ENCODE results near the gene KIR2DL3.
"Not testable (repeated sequence)": the region's sequence is repeated elsewhere in the genome, so short reads cannot be mapped to it uniquely, and the experiment has no call there.

The KIR2DL3 gene
- 0 to 0.05 (median 0) reads per million in 3 experiments for total RNA-seq

DNA sequence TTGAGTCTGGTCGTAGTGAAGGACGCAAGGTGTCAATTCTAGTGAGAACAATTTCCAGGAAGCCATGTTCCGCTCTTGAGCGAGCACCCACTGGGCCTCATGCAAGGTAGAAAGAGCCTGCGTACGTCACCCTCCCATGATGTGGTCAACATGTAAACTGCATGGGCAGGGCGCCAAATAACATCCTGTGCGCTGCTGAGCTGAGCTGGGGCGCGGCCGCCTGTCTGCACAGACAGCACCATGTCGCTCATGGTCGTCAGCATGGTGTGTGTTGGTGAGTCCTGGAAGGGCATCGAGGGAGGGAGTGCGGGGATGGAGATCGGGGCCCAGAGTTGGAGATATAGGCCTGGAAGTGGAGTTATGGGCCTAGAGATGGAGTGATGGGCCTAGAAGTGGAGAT lies at the start of gene KIR2DL3:
Gene KIR2DL3 (plus strand): TSS at position 208 of the 400 bp plus-strand sequence. CDS start 33 bp downstream, at position 241.
- not testable (repeated sequence) for DNase-seq

DNA sequence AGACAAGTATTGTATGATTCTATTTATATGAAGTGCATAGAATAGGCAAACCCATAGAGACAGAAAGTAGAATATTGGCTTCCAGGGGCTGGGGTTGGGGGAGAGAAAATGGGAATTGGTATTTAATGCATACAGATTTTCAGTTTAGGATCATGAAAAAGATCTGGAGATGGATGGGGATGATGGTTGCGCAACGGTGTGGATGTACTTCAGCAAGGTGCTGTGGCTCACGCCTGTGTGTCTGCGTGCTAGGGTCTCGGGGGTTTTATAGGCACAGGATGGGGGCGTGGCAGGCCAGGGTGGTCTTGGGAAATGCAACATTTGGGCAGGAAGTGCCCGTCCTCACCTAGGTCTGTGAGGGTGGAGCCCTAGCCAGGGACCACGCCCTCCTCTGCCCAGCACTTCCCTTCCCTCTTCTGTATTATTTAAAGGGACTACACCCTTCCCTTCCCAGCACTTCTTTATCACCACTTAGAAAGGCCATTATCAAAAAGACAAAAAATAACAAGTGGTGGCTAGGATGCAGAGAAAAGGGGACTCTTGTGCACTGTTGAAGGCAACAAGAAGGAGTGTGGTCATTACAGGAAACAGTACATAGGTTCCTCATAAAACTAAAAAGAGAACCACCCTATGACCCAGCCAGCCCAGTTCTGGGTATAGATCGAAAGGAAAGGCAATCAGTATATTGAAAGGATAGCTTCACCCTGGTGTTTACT lies 46.6 kb upstream of the KIR2DL3 start:
- no peak for DNase-seq

DNA sequence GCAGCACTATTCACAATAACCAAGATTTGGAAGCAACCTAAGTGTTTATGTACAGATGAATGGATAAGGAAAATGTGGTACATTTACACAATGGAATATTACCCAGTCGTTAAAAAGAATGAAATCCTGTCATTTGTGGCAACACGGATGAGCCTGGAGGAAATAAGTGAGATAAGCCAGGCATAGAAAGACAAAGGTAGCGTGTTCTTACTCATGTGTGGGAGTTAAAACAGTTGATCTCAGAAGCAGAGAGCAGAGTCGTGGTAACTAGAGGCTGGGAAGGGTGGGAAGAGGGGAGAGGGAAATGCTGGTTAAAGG lies 46.1 kb upstream of the KIR2DL3 start:
- DNase-seq = no peak

DNA sequence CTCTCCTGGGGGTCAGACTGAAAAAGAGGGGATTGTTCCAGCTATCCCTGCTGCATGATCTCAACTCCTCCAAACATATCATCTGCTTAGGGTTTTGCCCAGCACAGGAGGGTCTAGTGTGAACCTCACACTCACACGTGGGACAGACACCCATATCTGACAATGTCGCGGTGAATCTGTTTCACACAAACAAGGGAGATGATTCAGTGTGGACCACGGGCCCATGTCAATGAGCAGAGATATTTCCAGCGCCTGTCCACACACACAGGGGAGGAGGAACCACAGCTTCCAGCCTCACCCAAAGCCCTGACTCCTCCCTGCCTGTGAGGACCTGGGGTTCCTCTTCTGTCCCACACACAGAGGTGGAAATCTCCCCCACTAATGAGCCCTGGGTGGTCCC lies 43.7 kb upstream of the KIR2DL3 start:
- DNase-seq = no peak

DNA sequence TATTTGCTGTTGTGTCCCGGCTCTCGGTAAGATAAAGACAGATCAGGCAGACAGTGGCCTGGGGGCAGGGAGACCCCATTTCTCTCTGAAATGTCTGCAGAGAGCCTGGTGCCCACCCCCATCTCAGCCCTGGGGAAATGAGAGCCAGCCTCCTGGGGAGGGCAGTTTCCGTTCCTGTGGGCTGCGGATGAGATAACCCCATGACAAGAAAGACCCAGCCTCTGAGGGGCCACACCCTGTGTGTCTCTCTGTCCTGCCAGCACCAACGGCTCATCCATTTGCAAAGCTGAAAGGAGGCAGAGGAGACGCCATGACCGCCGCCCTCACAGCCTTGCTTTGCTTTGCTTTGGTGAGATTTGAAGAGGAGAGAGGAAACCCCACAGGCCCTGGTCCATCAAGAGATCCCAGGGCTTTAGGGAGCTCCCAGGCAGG lies 42.2 kb upstream of the KIR2DL3 start:
- no peak for DNase-seq

DNA sequence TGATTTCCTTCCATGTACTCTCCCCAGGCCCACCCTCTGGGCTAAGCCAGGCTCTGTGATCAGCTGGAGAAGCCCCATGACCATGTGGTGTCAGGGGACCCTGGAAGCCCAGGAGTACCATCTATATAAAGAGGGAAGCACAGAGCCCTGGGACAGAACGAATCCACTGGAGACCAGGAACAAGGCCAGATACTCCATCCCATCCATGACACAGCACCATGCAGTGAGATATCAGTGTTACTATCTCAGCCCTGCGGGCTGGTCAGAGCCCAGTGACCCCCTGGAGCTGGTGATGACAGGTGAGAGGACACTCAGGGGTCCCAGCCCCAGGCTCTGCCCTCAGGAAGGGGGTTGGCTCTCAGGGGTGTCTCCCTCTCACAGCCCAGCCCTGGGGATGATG lies 41.5 kb upstream of the KIR2DL3 start:
- DNase-seq = no peak

GRCh38 chr19:54697716-54698115 lies 40.6 kb upstream of the KIR2DL3 start:
- not testable (repeated sequence) for DNase-seq

GRCh38 chr19:54704928-54705327 lies 33.4 kb upstream of the KIR2DL3 start:
- DNase-seq = no peak

DNA sequence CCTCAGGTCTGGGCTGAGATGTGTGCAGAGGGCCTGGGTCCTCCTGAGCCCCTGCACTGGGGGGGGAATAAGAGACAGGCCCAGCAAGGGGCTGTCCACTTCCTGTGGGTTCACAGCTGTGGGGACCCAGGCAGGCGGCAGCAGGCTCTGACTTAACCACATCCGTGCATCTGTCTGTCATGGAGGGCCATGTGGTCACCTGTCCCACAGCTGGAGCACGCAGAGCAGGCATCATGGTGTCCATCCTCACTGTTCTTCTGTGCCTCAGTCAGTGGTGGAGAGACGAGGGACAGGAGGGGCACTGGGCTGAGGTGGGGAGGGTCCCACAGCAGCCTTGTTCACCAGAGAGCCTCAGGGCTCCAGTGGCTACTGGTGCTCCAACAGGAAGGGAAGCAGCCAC lies 30.4 kb upstream of the KIR2DL3 start:
- DNase-seq = no peak

- no peak for DNase-seq
These were observed 29.5 kb upstream of the KIR2DL3 start for GRCh38 chr19:54708781-54709180.

- DNase-seq = no peak
These were observed 28.9 kb upstream of the KIR2DL3 start for GRCh38 chr19:54709212-54709948.

DNA sequence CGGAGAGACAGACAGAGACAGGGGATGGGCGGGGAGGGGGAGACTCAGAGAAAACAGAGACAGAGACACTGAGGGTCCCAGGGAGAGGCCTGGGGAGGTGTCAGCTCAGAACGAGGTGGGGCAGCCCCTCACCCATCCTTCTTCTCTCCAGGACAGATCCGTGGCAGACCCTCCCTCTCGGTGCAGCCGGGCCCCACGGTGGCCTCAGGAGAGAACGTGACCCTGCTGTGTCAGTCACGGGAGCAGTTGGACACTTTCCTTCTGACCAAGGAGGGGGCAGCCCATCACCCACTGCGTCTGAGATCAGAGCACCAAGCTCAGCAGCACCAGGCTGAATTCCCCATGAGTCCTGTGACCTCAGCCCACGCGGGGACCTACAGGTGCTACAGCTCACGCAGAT lies 28.4 kb upstream of the KIR2DL3 start:
- not testable (repeated sequence) for DNase-seq

- no peak for DNase-seq
These were observed 14.2 kb upstream of the KIR2DL3 start, which contains the start of gene KIR3DL3 for GRCh38 chr19:54724142-54724541. TSS of gene KIR3DL3 (plus strand) at chr19:54724442. CDS start at chr19:54724497, 55 bp downstream.

GRCh38 chr19:54724644-54725043 lies 13.7 kb upstream of the KIR2DL3 start:
- no peak for DNase-seq

DNA sequence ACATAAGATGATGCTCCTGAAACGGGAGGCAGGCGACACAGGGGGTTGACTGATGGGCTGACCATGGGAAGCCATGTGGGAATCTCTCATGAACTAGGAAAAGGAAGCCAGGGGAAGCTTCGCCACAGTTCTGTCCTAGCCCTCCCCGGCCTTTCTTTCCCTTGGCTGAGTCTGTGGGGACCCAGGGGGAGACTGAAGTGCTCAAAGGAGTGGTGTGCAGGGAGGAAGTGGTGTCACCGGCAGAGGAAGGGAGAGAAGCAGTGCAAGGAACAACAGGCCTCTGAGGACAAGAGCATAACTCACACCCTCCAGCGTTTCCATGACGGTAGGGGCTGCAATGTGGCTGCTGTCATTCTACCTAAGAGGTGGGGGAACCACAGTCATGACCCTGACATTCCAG lies 13.0 kb upstream of the KIR2DL3 start:
- no peak for DNase-seq

DNA sequence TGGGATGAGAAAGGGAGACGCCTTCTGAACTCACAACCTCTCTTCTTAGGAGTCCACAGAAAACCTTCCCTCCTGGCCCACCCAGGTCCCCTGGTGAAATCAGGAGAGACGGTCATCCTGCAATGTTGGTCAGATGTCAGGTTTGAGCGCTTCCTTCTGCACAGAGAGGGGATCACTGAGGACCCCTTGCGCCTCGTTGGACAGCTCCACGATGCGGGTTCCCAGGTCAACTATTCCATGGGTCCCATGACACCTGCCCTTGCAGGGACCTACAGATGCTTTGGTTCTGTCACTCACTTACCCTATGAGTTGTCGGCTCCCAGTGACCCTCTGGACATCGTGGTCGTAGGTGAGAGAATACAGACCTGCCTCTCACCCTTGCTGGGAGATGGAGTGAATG lies 10.8 kb upstream of the KIR2DL3 start:
- no peak for DNase-seq

GRCh38 chr19:54728167-54728566 lies 10.1 kb upstream of the KIR2DL3 start:
- no peak for DNase-seq

DNA sequence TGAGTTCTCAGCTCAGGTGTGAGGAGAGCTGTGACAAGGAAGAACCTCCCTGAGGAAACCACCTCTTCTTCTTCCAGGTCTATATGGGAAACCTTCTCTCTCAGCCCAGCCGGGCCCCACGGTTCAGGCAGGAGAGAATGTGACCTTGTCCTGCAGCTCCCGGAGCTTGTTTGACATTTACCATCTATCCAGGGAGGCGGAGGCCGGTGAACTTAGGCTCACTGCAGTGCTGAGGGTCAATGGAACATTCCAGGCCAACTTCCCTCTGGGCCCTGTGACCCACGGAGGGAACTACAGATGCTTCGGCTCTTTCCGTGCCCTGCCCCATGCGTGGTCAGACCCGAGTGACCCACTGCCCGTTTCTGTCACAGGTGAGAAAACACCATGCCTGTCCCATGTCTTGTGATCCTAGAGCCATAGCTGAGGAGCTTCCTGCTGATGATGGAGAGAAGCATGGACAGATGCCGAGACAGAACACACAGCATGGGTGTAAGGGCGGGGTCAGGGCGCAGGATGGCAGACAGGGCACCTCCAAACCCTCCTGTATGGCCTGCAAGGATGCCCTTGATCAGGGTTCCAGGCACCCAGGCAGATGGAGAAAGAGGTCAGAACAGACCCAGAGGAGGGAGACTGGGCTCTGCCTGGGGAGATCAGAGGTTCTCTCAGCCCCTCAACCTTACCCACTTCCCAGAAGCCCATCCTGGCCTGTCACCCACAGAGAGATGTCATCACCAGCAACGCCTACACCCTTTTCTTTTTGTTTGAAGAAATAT lies 8.7 kb upstream of the KIR2DL3 start:
- no peak for DNase-seq

- no peak for DNase-seq
These were observed 7.1 kb upstream of the KIR2DL3 start for GRCh38 chr19:54731191-54731590.

DNA sequence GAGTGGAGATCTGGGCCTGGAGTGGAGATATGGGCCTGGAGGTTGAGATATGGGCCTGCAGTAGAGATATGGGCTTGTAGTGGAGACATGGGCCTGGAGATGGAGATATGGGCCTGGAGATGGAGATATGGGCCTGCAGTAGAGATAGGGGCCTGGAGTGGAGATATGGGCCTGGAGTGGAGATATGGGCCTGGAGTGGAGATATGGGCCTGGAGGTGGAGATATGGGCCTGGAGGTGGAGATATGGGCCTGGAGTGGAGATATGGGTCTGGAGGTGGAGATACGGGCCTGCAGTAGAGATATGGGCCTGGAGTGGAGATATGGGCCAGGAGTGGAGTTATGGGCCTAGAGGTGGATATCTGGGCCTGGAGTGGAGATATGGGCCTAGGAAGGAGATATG lies 402 bp downstream of the KIR2DL3 start:
- DNase-seq = no peak

DNA sequence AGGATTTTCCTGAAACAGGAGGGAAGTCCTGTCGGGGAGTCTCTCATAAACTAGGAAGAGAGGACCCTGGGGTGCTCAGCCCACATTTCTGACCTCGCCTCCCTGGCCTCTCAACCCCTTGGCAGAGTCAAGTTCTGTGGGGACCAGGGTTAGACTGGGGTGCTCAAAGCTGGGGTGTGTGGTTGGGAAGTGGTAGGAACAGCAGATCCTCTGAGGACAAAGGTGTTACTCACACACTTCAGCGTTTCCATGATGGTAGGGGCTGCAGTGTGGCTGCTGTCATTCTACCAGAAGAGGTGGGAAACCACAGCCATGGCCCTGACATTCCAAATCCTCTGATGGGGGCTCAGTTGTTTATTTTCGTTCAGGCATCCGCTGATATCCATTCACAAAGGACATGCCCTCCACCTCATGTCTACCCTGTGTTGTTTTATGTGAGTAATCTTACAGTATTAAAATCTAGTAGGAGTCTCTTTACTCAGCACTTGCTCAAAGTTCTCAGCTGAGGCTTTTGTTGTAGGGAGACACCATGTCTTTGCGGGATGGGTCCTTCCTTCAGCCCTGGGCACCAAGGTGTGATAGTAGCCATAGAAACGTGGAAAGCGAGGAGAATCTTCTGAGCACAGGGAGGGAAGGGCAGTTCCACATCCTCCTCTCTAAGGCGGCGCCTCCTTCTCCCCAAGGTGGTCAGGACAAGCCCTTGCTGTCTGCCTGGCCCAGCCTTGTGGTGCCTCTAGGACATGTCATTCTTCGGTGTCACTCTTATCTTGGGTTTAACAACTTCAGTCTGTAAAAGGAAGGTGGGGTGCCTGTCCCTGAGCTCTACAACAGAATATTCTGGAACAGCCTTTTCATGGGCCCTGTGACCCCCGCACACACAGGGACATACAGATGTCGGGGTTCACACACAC lies 1.5 kb downstream of the KIR2DL3 start:
- DNase-seq = no peak

DNA sequence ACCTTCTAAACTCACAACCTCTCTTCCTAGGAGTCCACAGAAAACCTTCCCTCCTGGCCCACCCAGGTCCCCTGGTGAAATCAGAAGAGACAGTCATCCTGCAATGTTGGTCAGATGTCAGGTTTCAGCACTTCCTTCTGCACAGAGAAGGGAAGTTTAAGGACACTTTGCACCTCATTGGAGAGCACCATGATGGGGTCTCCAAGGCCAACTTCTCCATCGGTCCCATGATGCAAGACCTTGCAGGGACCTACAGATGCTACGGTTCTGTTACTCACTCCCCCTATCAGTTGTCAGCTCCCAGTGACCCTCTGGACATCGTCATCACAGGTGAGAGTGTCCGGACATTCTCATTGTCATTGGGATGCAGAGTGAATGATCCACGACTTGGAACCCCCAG lies 3.6 kb downstream of the KIR2DL3 start:
- DNase-seq = not testable (repeated sequence)

All from central memory CD4-positive, alpha-beta T cell (primary cell).